HepG2 (cell line): ENCODE results near the gene MGLL. TPM values are rescaled to one million over a fixed set of nuclear protein-coding genes. Genes with fewer than 3 reads are reported as not detected.

Experiments used
- NONO ChIP-seq, 2 experiments: fragments of 450-650 bp in 1 of 2; sonication (generic) in 1 of 2; formaldehyde crosslinking in 1 of 2; IDR thresholded peaks in 1 of 2; conservative IDR thresholded peaks in 1 of 2; 2 replicates each; pipeline versions ENCODE4 v1.6.1 to v1.8.0; 2017 to 2022; ENCODE audit warnings: mild to moderate bottlenecking in 1 of 2, missing genetic modification reagents in 1 of 2, moderate library complexity in 1 of 2
- ZFAT ChIP-seq: sonication (generic); formaldehyde crosslinking; conservative IDR thresholded peaks from 2 replicates; pipeline ENCODE4 v1.8.1; 2023; ENCODE audit warnings: missing genetic modification reagents, inconsistent platforms
- polyA plus RNA-seq, 8 experiments: library from polyadenylated mRNA; depleted of rRNA in 3 of 8; stranded (reverse) in 7 of 8; unstranded in 1 of 8; fragments of >200 nt; fragmentation: Illumina TruSeq in 4 of 8; extraction: Trizol in 4 of 8; gene quantifications; 2 replicates each; pipeline versions ENCODE4 v1.2.1 to v1.2.3, GENCODE V29; 2011 to 2016; ENCODE audit warnings: low read depth in 4 of 8, missing spikeins in 1 of 8, mixed read lengths in 1 of 8; ENCODE audit not compliant: insufficient read depth in 1 of 8
- total RNA-seq, 5 experiments: library from RNA; depleted of rRNA; stranded (reverse); fragments of >200 nt; fragmentation: Illumina TruSeq; extraction: Trizol; gene quantifications; 2 replicates each; pipeline ENCODE4 v1.2.3, GENCODE V29; 2016; ENCODE audit warnings: low read depth in 1 of 5
- TF ChIP-seq, protein P1 (sequence below): sonication (generic); formaldehyde crosslinking; IDR thresholded peaks from 2 replicates; pipeline ENCODE4 v1.4.0; 2020; ENCODE audit warnings: missing genetic modification reagents, borderline replicate concordance
- TF ChIP-seq, protein P2 (sequence below): sonication (generic); formaldehyde crosslinking; IDR thresholded peaks from 2 replicates; pipeline ENCODE4 v1.4.0; 2020; ENCODE audit warnings: missing genetic modification reagents, borderline replicate concordance
- TF ChIP-seq, protein P3 (sequence below): sonication (generic); formaldehyde crosslinking; IDR thresholded peaks from 2 replicates; pipeline ENCODE4 v1.5.1; 2020; ENCODE audit warnings: missing genetic modification reagents, mild to moderate bottlenecking, borderline replicate concordance

Gene MGLL
- total and polyA plus RNA-seq, 2 of the 13 experiments (the other 11 are each of a cell fraction or from before 2014, with no cell fraction given) = not detected

DNA sequence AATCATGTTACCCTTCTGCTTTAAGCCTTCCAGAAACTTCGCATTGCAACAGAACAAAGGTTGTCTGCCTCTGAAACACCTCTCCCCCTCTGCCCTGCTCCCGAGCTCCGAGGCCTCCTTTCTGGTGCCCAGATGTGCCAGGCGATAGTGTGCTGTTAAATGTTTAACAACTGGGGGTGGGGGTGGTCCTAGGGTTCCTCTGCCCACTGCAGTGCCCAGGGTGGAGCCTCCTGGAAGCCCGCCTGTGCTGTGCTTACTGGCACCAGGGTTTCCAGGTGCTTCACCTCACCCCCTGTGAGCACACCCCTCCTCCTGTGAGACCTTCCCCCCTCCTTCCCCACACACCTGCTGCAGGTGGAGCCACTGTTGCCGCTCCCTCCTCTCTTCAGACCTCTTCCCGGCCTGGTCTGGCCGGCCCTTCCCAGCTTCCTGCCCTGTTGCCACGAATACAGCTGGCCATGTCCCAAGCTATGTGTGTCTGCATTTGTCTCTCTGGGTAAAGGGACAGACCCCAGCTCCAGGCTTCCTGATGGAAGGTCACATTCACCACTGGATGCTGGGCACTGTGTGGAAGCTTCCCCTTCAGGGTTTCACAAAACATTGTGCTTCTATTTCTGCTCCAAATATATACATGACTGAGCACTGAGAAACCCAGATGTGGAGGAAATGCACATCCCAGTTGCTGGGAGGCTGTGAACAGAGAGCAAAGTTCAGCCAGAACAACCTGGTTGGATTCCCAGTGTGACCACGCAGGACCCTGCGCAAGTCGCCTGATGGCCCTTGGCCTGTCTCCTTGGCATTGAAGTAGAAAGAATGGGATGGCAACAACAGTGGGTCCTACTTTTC lies 37.2 kb downstream of the MGLL start (continued):
- TF ChIP-seq, protein P1, sequence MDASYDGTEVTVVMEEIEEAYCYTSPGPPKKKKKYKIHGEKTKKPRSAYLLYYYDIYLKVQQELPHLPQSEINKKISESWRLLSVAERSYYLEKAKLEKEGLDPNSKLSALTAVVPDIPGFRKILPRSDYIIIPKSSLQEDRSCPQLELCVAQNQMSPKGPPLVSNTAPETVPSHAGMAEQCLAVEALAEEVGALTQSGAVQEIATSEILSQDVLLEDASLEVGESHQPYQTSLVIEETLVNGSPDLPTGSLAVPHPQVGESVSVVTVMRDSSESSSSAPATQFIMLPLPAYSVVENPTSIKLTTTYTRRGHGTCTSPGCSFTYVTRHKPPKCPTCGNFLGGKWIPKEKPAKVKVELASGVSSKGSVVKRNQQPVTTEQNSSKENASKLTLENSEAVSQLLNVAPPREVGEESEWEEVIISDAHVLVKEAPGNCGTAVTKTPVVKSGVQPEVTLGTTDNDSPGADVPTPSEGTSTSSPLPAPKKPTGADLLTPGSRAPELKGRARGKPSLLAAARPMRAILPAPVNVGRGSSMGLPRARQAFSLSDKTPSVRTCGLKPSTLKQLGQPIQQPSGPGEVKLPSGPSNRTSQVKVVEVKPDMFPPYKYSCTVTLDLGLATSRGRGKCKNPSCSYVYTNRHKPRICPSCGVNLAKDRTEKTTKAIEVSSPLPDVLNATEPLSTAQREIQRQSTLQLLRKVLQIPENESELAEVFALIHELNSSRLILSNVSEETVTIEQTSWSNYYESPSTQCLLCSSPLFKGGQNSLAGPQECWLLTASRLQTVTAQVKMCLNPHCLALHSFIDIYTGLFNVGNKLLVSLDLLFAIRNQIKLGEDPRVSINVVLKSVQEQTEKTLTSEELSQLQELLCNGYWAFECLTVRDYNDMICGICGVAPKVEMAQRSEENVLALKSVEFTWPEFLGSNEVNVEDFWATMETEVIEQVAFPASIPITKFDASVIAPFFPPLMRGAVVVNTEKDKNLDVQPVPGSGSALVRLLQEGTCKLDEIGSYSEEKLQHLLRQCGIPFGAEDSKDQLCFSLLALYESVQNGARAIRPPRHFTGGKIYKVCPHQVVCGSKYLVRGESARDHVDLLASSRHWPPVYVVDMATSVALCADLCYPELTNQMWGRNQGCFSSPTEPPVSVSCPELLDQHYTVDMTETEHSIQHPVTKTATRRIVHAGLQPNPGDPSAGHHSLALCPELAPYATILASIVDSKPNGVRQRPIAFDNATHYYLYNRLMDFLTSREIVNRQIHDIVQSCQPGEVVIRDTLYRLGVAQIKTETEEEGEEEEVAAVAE = no peak
- no peak for TF ChIP-seq ZFAT (CRISPR knock-in tag)
- TF ChIP-seq, protein P2, sequence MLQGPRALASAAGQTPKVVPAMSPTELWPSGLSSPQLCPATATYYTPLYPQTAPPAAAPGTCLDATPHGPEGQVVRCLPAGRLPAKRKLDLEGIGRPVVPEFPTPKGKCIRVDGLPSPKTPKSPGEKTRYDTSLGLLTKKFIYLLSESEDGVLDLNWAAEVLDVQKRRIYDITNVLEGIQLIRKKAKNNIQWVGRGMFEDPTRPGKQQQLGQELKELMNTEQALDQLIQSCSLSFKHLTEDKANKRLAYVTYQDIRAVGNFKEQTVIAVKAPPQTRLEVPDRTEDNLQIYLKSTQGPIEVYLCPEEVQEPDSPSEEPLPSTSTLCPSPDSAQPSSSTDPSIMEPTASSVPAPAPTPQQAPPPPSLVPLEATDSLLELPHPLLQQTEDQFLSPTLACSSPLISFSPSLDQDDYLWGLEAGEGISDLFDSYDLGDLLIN (CRISPR knock-in tag) = no peak
- TF ChIP-seq, protein P3, sequence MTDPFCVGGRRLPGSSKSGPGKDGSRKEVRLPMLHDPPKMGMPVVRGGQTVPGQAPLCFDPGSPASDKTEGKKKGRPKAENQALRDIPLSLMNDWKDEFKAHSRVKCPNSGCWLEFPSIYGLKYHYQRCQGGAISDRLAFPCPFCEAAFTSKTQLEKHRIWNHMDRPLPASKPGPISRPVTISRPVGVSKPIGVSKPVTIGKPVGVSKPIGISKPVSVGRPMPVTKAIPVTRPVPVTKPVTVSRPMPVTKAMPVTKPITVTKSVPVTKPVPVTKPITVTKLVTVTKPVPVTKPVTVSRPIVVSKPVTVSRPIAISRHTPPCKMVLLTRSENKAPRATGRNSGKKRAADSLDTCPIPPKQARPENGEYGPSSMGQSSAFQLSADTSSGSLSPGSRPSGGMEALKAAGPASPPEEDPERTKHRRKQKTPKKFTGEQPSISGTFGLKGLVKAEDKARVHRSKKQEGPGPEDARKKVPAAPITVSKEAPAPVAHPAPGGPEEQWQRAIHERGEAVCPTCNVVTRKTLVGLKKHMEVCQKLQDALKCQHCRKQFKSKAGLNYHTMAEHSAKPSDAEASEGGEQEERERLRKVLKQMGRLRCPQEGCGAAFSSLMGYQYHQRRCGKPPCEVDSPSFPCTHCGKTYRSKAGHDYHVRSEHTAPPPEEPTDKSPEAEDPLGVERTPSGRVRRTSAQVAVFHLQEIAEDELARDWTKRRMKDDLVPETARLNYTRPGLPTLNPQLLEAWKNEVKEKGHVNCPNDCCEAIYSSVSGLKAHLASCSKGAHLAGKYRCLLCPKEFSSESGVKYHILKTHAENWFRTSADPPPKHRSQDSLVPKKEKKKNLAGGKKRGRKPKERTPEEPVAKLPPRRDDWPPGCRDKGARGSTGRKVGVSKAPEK (CRISPR knock-in tag) = no peak
- TF ChIP-seq NONO (IDR thresholded peaks at IDR 0.05) = no peak
- no peak for TF ChIP-seq NONO (CRISPR knock-in tag; conservative IDR thresholded peaks at IDR 0.05)
